ENCODE data around the gene C10orf90. TPM values are rescaled to one million over a fixed set of nuclear protein-coding genes. Genes with fewer than 3 reads are reported as not detected.

Gene C10orf90
- total RNA-seq, 4 donors from 2014 or later, result 0.33 to 1.2 (median 1.1) TPM; not detected in 1

- TF ChIP-seq CTCF (IDR thresholded peaks at IDR 0.05; ENCODE audit: low read depth), result no peak
These were observed 3.1 kb upstream of the C10orf90 start for GRCh38 chr10:126673565-126673964.

GRCh38 chr10:126671402-126671975 lies 996 bp upstream of the C10orf90 start:
- TF ChIP-seq CTCF (IDR thresholded peaks at IDR 0.05; ENCODE audit: low read depth), result no peak

- TF ChIP-seq CTCF (IDR thresholded peaks at IDR 0.05; ENCODE audit: low read depth), result no peak
These were observed 385 bp upstream of the C10orf90 start for GRCh38 chr10:126670895-126671261.

GRCh38 chr10:126669168-126669567 lies 1.3 kb downstream of the C10orf90 start:
- no peak for TF ChIP-seq CTCF (IDR thresholded peaks at IDR 0.05; ENCODE audit: low read depth)

GRCh38 chr10:126668505-126668904 lies 2.0 kb downstream of the C10orf90 start:
- no peak for TF ChIP-seq CTCF (IDR thresholded peaks at IDR 0.05; ENCODE audit: low read depth)

- TF ChIP-seq CTCF (IDR thresholded peaks at IDR 0.05; ENCODE audit: low read depth), result no peak
These were observed 2.9 kb downstream of the C10orf90 start for GRCh38 chr10:126667568-126667967.

- no peak for TF ChIP-seq CTCF (IDR thresholded peaks at IDR 0.05; ENCODE audit: low read depth)
These were observed 5.3 kb downstream of the C10orf90 start for GRCh38 chr10:126665207-126665606.
